ENCODE measurements around the gene DENND4A. TPM values are rescaled to one million over a fixed set of nuclear protein-coding genes. Genes with fewer than 3 reads are reported as not detected.

DENND4A gene
- polyA plus RNA-seq, 1 experiment: 19.1 TPM

DNA sequence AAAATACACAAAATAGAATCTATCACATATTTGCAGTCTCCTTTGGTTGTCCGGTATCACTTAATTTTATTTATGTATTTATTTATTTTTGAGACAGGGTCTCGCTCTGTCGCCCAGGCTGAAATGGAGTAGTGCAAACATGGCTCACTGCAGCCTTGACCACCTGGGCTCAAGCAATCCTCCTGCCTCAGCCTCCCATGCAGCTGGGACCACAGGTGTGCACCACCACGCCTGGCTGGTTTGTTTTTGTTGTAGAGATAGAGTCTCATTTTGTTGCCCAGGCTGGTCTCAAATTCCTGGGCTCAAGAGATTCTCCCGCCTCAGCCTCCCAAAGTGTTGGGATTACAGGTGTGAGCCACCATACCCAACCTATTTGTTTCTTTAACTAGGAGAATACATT, 33.9 kb downstream of the DENND4A start:
- H3K27ac ChIP-seq (ENCODE audit: low read depth, low read length): no peak overlapping the region
- ChIA-PET POLR2A (no interaction called here), CTCF (no interaction called here)
- no peak for TF ChIP-seq CTCF (IDR thresholded peaks at IDR 0.05; ENCODE audit: low read depth, low read length)
- no peak overlapping the region for H3K4me3 ChIP-seq (ENCODE audit: low read depth, low read length)
- no peaks in the 10 kb centered on the region for H3K9me3 ChIP-seq (ENCODE audit: control insufficient read depth, insufficient read depth, low read length)
- no peaks in the 10 kb centered on the region for H3K27me3 ChIP-seq (ENCODE audit: control insufficient read depth, insufficient read depth, low read length)
- no peak for DNase-seq (ENCODE audit: low read depth, low spot score)

DNA sequence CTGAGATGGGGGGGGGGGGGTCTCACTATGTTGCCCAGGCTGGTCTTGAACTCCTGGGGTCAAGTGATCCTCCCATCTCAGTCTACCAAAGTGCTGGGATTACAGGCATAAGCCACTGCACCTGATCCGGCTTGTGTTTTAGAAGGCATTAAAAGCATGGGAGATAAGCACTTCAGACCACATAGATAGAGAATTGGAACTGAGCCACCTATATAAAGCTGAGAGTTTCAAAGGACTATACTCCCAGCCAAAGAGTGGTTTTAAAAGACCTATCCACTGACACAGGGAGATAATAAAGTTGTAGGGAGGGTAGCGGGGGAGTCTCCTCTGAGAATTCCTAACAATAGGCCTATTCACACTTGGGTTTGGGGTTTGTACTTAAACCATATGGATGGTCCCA, 34.8 kb downstream of the DENND4A start:
- no peak overlapping the region for H3K4me3 ChIP-seq (ENCODE audit: low read depth, low read length)
- ChIA-PET POLR2A (no interaction called here), CTCF (no interaction called here)
- H3K27ac ChIP-seq (ENCODE audit: low read depth, low read length): no peak overlapping the region
- no peaks in the 10 kb centered on the region for H3K27me3 ChIP-seq (ENCODE audit: control insufficient read depth, insufficient read depth, low read length)
- DNase-seq (ENCODE audit: low read depth, low spot score): no peak
- H3K9me3 ChIP-seq (ENCODE audit: control insufficient read depth, insufficient read depth, low read length): no peaks in the 10 kb centered on the region
- TF ChIP-seq CTCF (IDR thresholded peaks at IDR 0.05; ENCODE audit: low read depth, low read length): no peak

GRCh38 chr15:65752151-65752700, 39.9 kb downstream of the DENND4A start:
- no peak for TF ChIP-seq CTCF (IDR thresholded peaks at IDR 0.05; ENCODE audit: low read depth, low read length)
- Histone ChIP-seq H3K27me3 (ENCODE audit: control insufficient read depth, insufficient read depth, low read length) (no peaks in the 10 kb centered on the region), H3K4me3 (ENCODE audit: low read depth, low read length) (no peak overlapping the region), H3K27ac (ENCODE audit: low read depth, low read length) (no peak overlapping the region), H3K9me3 (ENCODE audit: control insufficient read depth, insufficient read depth, low read length) (no peaks in the 10 kb centered on the region)
- DNase-seq (ENCODE audit: low read depth, low spot score): no peak
- POLR2A ChIA-PET: no interaction called here
- CTCF ChIA-PET: no interaction called here

GRCh38 chr15:65751431-65751830, 40.7 kb downstream of the DENND4A start:
- TF ChIP-seq CTCF (IDR thresholded peaks at IDR 0.05; ENCODE audit: low read depth, low read length): no peak
- CTCF ChIA-PET: no interaction called here
- no peaks in the 10 kb centered on the region for H3K27me3 ChIP-seq (ENCODE audit: control insufficient read depth, insufficient read depth, low read length)
- H3K4me3 ChIP-seq (ENCODE audit: low read depth, low read length): no peak overlapping the region
- POLR2A ChIA-PET: no interaction called here
- DNase-seq (ENCODE audit: low read depth, low spot score): no peak
- H3K27ac ChIP-seq (ENCODE audit: low read depth, low read length): no peak overlapping the region
- H3K9me3 ChIP-seq (ENCODE audit: control insufficient read depth, insufficient read depth, low read length): no peaks in the 10 kb centered on the region

DNA sequence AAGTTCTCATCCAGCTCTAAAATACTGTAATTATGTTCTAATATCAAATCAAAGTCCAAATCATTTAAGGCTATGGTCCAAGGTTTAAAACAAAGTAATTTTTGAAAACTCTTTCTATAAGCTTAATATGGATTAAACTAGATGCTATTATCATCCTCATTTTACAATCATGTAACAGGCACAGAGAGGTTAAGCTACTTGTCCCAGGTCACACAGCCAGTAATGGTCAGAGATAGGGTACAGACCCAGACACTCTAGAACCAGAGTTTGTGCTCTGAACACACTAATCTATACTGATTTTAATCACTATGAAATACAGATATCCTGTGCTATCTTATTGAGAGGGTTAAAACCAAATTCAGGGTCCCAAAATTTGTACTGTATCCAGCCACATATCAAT, 44.8 kb downstream of the DENND4A start:
- Histone ChIP-seq H3K9me3 (ENCODE audit: control insufficient read depth, insufficient read depth, low read length) (no peaks in the 10 kb centered on the region), H3K27ac (ENCODE audit: low read depth, low read length) (no peak overlapping the region), H3K27me3 (ENCODE audit: control insufficient read depth, insufficient read depth, low read length) (no peaks in the 10 kb centered on the region), H3K4me3 (ENCODE audit: low read depth, low read length) (no peak overlapping the region)
- ChIA-PET CTCF (no interaction called here), POLR2A (no interaction called here)
- DNase-seq (ENCODE audit: low read depth, low spot score): no peak
- no peak for TF ChIP-seq CTCF (IDR thresholded peaks at IDR 0.05; ENCODE audit: low read depth, low read length)

Data from AG04450 (cell line).